Measurements from ENCODE around the gene TCEAL4.
"Not testable (repeated sequence)": the region's sequence is repeated elsewhere in the genome, so short reads cannot be mapped to it uniquely, and the experiment has no call there.

The TCEAL4 gene

GRCh38 chrX:103585411-103586313, at the start of gene TCEAL4:
Gene TCEAL4, plus strand, starts transcription at chrX:103585515. Its CDS starts 1,161 bp downstream, at chrX:103586676.
- peak; percentile 42 for DNase-seq

GRCh38 chrX:103536071-103536470, 49.2 kb upstream of the TCEAL4 start:
- DNase-seq: no peak

GRCh38 chrX:103536732-103537131, 48.6 kb upstream of the TCEAL4 start:
- no peak for DNase-seq

GRCh38 chrX:103537871-103538387, 47.4 kb upstream of the TCEAL4 start:
- no peak for DNase-seq

GRCh38 chrX:103538728-103539127, 46.6 kb upstream of the TCEAL4 start:
- no peak for DNase-seq

GRCh38 chrX:103539695-103540094, 45.6 kb upstream of the TCEAL4 start:
- DNase-seq: no peak

- no peak for DNase-seq
Observed at GRCh38 chrX:103540145-103540544, 45.2 kb upstream of the TCEAL4 start.

GRCh38 chrX:103549916-103550315, 35.4 kb upstream of the TCEAL4 start:
- DNase-seq: no peak

GRCh38 chrX:103550415-103551051, 34.8 kb upstream of the TCEAL4 start:
- DNase-seq: no peak

- no peak for DNase-seq
Observed at GRCh38 chrX:103552236-103552635, 33.1 kb upstream of the TCEAL4 start.

- DNase-seq: peak; percentile 65
Observed at GRCh38 chrX:103554687-103555424, 30.5 kb upstream of the TCEAL4 start.

- DNase-seq: peak; percentile 23
Observed at GRCh38 chrX:103556963-103557612, 28.2 kb upstream of the TCEAL4 start.

GRCh38 chrX:103560256-103560655, 25.1 kb upstream of the TCEAL4 start:
- no peak for DNase-seq

GRCh38 chrX:103562801-103563200, 22.5 kb upstream of the TCEAL4 start:
- DNase-seq: no peak

GRCh38 chrX:103565197-103565596, 20.1 kb upstream of the TCEAL4 start:
- no peak for DNase-seq

- DNase-seq: no peak
Observed at GRCh38 chrX:103565752-103566151, 19.6 kb upstream of the TCEAL4 start.

- no peak for DNase-seq
Observed at GRCh38 chrX:103571121-103571520, 14.2 kb upstream of the TCEAL4 start.

- no peak for DNase-seq
Observed at GRCh38 chrX:103571726-103572125, 13.6 kb upstream of the TCEAL4 start.

GRCh38 chrX:103573202-103573601, 12.1 kb upstream of the TCEAL4 start:
- DNase-seq: no peak

GRCh38 chrX:103584596-103584995, 719 bp upstream of the TCEAL4 start:
- no peak for DNase-seq

GRCh38 chrX:103586314-103586646, 965 bp downstream of the TCEAL4 start:
- DNase-seq: no peak

- no peak for DNase-seq
Observed at GRCh38 chrX:103586659-103587058, 1.3 kb downstream of the TCEAL4 start.

- not testable (repeated sequence) for DNase-seq
Observed at GRCh38 chrX:103592295-103592694, 7.0 kb downstream of the TCEAL4 start.

Measured in NCI-H2107 (cell line).